Measurements from ENCODE around the gene FAM107B. TPM values are rescaled to one million over a fixed set of nuclear protein-coding genes. Genes with fewer than 3 reads are reported as not detected.

Gene FAM107B
- total RNA-seq, 1 donor from 2014 or later, result 3.4 TPM

Other genes with a start within 250 kb of the FAM107B start
- gene CDNF, start 63.1 kb upstream of the FAM107B start, total RNA-seq, result 2.0 TPM
- gene HSPA14, start 63.4 kb upstream of the FAM107B start, total RNA-seq, result 8.8 TPM
- 4.8 TPM for gene MSANTD7, start 63.4 kb upstream of the FAM107B start, total RNA-seq
- gene SUV39H2, start 104.0 kb upstream of the FAM107B start, total RNA-seq, result 5.2 TPM
- gene DCLRE1C, start 179.2 kb upstream of the FAM107B start, total RNA-seq, result 2.7 TPM
- gene MEIG1, start 184.5 kb upstream of the FAM107B start, total RNA-seq, result not detected

All from left ventricle myocardium superior (tissue), 1 donor.